Ramos (cell line): Measurements from ENCODE around the gene DDT.
"Not testable (repeated sequence)": the region's sequence is repeated elsewhere in the genome, so short reads cannot be mapped to it uniquely, and the experiment has no call there.

Experiments
- in situ Hi-C: fragments of 300-500 bp; cut with MboI; formaldehyde crosslinking; loops from one replicate; pipeline ENCODE4 v1.14.3; 2022; ENCODE audit warnings: low sequenced_read_pairs; ENCODE audit not compliant: unreplicated experiment

The DDT gene

DNA sequence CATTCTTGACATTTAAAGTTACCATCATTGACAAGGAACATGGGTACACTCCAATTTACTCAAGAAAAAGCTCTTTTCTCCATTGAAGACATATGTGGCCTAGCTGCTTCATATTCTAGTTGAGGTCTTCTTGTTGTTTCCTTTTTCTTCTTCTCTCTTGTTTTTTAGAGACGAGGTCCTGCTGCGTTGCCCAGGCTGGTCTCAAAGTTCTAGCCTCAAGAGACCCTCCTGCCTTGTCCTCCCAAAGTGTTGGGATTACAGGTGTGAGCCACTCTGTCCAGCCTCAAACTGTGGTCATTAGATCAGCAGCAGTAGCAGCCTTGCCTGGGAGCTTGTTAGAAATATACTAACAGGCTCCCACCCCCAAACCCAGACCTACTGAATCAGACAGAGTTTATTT lies 18.8 kb upstream of the DDT start:
- in situ Hi-C loops = loop anchor here (10.0 kb wide), 1 partner anchor 172 kb away; no protein-coding TSS in a partner anchor

- in situ Hi-C loops = loop anchor here (10.0 kb wide), 1 partner anchor 175 kb away; no protein-coding TSS in a partner anchor
Observed at GRCh38 chr22:23989583-23990244, 15.5 kb upstream of the DDT start.

GRCh38 chr22:23986538-23987178 lies 12.4 kb upstream of the DDT start:
- in situ Hi-C loops = not testable (repeated sequence)

- in situ Hi-C loops = not testable (repeated sequence)
Observed at GRCh38 chr22:23986089-23986488, 11.8 kb upstream of the DDT start.

DNA sequence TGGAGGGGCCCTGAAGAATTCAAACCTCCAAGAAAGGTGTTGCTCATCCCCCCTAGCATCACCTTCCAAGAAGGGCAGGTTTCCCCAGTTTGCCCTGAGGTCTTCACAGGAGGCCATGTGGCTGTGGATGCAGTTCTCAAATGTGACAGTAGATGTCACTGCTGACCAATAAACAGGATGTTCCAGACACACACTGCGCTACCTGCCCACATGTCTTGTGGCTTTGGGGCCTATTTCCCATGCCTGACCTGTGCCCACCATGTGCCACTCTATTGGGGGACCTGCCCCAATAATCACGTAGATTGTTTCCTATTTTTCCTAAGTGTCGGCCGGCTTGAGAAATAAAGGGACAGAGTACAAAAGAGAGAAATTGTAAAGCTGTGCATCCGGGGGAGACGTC lies 10.2 kb upstream of the DDT start:
- in situ Hi-C loops = no loop called here

- in situ Hi-C loops = not testable (repeated sequence)
Observed at GRCh38 chr22:23980567-23980966, 6.3 kb upstream of the DDT start.

- in situ Hi-C loops = not testable (repeated sequence)
Observed at GRCh38 chr22:23979557-23980240, 5.5 kb upstream of the DDT start, which contains the start of gene GSTT2. TSS of gene GSTT2 (plus strand) at chr22:23980134.

- in situ Hi-C loops = not testable (repeated sequence)
Observed at GRCh38 chr22:23977304-23977703, 3.1 kb upstream of the DDT start.

DNA sequence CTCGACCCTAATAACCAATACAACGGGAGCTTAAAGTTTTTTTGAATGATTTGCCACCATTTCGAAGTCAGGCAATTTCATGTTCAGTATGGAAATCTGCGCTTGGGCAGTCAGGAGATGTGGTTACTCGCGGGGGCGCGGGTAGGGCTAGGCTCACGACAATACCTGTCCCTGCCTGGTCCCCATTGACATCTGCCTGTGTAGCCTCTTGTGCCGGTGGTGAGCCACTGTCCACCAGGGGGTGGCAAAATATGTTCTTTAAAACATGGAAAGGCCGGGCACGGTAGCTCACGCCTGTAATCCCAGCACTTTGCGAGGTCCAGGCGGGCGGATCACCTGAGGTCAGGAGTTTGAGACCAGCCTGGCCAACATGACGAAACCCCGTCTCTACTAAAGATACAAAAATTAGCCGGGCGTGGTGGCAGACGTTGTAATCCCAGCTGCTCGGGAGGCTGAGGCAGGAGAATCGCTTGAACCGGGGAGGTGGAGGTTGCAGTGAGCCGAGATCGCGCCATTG lies 653 bp upstream of the DDT start:
- in situ Hi-C loops = not testable (repeated sequence)

- in situ Hi-C loops = not testable (repeated sequence)
Observed at GRCh38 chr22:23971927-23972326, 2.3 kb downstream of the DDT start.

DNA sequence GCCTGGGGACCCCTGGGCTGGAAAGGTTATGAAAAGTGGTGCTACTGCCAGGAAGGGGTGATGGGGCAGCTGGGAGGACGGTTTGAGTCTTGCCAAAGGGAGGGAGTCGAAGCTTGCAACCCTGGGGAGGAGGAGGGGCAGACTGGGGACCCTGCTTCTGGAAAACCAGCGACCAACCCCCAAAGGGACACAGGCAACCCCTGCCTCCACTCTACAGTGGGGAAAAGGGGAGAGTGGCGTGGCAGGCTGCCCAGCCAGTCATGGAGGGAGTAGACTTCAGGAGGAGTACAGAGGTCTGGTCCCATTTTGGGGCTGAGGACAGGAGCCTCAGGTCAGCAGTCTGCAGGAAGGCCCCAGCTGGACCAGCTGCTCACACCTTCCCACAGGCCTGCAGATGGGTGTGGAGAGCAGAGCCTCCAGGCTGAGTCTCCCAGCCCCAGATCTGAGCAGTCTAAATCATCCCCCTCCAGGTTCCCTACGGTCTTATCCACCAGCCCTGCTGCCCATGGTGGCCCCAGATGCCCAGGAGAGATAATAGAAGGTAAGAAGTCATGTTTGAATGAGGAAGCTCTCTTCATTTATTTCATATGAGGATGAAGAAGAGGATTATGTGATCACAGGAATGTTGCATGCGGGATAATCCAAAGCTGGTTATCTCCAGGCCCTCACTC lies 3.3 kb downstream of the DDT start:
- in situ Hi-C loops = no loop called here

DNA sequence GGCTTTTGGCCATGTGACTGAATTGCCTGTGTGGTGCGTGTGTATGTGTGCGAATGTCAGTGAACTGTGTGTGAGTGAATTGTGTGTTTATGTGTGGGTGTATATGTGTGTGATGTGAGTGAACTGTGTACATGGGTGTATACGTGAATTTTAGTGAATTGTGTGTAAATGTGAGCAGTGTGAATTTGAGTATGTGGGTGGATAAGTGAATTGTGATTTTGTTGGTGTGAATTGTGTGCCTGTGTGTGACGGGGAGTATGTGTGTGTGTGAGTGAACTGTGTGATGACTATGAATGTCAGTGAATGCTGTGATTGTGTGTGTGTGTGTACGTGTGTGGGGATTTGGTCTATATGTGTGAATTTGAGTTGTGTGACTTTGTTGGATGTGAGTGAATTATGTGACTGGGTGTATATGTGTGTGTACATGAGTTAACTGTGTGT lies 4.0 kb downstream of the DDT start:
- in situ Hi-C loops = no loop called here

DNA sequence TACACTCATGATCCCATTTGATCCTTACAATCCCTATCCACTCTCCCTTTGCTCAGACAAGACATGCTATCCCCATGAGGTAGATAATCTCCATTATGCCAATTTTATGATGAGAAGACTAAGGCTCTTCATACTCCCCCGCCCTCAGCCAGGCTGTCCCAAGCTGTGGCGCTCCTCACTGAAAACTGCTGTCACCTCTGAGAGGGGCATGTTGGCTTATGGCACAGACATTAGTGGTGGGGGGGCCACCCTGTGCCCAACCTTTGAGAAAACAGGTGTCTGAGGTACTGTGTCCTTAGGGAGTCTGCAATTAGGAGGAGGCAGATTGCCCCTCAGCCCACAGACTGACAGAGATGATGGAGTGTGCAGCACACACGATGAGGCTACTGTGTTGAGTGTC lies 5.2 kb downstream of the DDT start:
- in situ Hi-C loops = no loop called here

GRCh38 chr22:23966568-23966967 lies 7.7 kb downstream of the DDT start, which contains the start of gene DDTL:
TSS of gene DDTL (plus strand) at chr22:23966888. CDS start at chr22:23966915, 27 bp downstream.
- in situ Hi-C loops = not testable (repeated sequence)

DNA sequence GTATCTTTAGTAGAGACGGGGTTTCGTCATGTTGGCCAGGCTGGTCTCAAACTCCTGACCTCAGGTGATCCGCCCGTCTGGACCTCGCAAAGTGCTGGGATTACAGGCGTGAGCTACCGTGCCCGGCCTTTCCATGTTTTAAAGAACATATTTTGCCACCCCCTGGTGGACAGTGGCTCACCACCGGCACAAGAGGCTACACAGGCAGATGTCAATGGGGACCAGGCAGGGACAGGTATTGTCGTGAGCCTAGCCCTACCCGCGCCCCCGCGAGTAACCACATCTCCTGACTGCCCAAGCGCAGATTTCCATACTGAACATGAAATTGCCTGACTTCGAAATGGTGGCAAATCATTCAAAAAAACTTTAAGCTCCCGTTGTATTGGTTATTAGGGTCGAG lies 8.1 kb downstream of the DDT start:
- in situ Hi-C loops = not testable (repeated sequence)

DNA sequence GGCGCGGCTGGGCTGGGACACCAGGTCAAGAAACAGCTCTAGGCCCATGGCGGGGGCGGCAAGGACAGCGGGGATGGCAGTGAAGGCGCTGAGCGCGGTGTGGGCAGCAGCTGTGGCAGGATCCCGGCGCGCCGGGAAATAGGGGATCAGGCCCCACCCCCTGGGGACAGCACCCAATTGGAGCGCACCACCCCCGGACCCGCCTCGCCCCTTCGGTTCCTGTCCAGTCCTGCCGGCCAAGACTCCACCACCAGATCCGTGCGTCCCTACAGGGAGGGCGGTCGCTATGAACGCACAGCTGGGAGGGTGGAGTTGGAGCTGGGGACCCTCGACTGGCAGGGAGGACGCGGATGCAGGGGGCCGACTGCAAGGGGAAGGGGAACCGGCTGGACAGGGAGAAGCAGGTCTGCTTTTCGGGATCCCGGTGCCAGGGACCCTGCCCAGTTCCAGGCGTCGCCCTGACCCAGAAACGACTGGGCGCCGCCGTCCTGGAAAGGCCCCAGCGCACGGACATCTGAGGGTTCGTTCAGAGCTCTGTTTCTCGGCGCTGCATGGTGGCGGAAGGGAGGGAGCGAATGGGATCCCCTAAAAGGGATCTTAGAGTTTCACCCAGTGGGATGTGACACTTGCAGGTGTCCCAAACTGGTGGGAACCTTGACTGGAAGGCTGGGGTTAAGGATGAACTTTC lies 13.0 kb downstream of the DDT start, which contains the start of gene GSTT2B:
Gene GSTT2B, minus strand, starts transcription at position 112 of the 688 bp plus-strand sequence. Its CDS starts 64 bp downstream, at position 48.
- in situ Hi-C loops = not testable (repeated sequence)

DNA sequence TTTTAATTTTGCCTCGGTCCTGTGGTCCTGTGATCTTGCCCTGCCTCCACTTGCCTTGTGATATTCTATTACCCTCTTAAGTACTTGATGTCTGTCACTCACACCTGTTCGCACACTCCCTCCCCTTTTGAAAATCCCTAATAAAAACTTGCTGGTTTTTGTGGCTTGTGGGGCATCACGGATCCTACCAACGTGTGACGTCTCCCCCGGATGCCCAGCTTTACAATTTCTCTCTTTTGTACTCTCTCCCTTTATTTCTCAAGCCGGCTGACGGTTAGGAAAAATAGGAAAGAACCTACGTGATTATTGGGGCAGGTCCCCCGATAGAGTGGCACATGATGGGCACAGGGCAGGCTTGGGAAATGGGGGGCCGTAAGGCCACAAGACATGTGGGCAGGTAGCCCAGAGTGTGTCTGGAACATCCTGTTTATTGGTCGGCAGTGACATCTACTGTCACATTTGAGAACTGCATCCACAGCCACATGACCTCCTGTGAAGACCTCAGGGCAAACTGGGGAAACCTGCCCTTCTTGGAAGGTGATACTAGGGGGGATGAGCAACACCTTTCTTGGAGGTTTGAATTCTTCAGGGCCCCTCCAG lies 17.8 kb downstream of the DDT start:
- in situ Hi-C loops = not testable (repeated sequence)

- in situ Hi-C loops = not testable (repeated sequence)
Observed at GRCh38 chr22:23955886-23956285, 18.4 kb downstream of the DDT start.

DNA sequence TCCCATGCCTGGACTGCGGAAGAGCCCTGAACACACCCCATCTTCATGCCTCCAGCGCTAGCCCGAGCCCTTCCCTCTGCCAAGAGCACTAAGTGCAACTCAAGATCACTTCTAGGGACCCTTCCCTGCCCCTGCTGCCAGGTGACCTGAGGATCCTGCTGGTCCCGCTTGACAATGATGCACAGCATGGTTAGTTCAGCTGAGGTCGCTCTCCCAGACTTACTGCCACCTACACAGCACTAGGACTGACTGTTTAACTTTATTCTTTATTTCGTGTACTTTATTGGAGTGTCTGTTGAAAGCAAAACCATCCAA lies 19.3 kb downstream of the DDT start:
- in situ Hi-C loops = not testable (repeated sequence)
